Mesenteric fat pad (tissue), 1 donor: Measurements from ENCODE around the gene RNF187. TPM values are rescaled to one million over a fixed set of nuclear protein-coding genes. Genes with fewer than 3 reads are reported as not detected.

Source experiments
- DNase-seq: peaks from one replicate; pipeline ENCODE4 v3.0.0-alpha.2; 2020; ENCODE audit warnings: low spot score
- microRNA-seq: library from miRNA; unstranded; fragments of <30 nt; microRNA quantifications from one replicate; pipeline ENCODE4 v1.2.0, GENCODE V29; 2020; ENCODE audit warnings: borderline number of aligned reads
- total RNA-seq: library from RNA; stranded (reverse); fragmentation: NEBNext Ultra II Directional; extraction: Animal tissue kit (Norgen Biotek cat#: 25700); gene quantifications from one replicate; pipeline ENCODE4 v1.2.1, GENCODE V29; 2021
- donor health status: DM: yes; HTN: yes; CAD: no.

The RNF187 gene
- total RNA-seq, 1 donor from 2014 or later, result 82.4 TPM

DNA sequence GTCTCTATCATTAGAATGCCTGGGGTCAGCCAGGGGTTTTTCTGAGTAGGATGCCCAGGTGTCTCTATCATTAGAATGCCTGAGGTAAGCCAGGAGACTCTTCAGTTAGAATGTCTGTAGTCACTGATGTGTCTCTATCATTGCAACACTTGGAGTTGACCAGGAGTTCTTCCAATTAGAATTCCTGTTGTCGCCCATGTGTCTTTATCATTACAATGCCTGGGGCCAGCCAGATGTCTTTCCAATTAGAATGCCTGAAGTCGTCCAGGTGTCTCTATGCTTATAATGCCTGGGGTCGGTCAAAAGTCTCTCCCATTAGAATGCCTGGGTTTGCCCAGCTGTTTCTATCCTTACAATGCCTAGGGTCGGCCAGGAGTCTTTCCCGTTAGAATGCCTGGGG is 55.8 kb downstream of the RNF187 start:
- no peak for DNase-seq

- DNase-seq, result peak; percentile 22
Measured at GRCh38 chr1:228543396-228543795, 56.2 kb downstream of the RNF187 start.

DNA sequence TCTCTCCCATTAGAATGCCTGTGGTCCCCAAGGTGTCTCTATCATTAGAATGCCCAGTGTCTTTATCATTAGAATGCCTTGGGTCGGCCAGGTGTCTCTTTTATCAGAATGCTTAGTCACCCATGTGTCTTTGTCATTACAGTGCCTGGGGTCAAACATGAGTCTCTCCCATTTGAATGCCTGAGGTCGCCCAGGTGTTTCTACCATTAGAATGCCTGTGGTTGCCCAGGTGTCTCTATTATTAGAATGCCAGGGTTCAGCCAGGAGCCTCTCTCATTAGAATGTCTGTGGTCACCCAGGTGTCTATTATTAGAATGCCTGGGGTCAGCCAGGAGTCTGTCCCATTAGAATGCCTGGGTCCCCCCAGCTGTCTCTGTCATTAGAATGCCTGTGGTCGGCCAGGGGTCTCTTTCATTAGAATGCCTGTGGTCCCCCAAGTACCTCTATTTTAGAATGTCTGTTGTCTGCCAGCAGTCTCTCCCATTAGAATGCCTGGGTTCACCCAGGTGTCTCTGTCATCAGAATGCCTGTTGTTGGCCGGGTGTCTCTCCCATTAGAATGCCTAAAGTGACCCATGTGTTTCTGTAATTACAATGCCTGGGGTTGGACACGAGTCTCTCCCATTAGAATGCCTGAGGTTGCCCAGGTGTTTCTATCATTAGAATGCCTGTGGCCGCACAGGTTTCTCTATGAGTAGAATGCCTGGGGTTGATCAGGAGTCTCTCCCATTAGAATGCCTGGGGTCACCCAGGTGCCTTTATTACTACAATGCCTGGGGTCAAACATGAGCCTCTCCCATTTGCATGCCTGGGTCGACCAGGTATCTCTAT is 57.1 kb downstream of the RNF187 start:
- DNase-seq, result peak; percentile 49

- DNase-seq, result no peak
Measured at GRCh38 chr1:228544921-228545591, 57.9 kb downstream of the RNF187 start.

Small RNAs within 50 kb of the gene (microRNA-seq; reads per million reads assigned to microRNA genes)
- gene MIR4666A, result not detected

Other genes starting within 250 kb of the RNF187 start
- gene TRIM11, start 80.5 kb upstream of the RNF187 start, total RNA-seq, result 12.2 TPM
- gene TRIM17, start 70.5 kb upstream of the RNF187 start, total RNA-seq, result not detected
- 29.5 TPM for gene RHOU, start 248.1 kb downstream of the RNF187 start, total RNA-seq